GM10266 (cell line): ENCODE results near the gene GSC2.
"Not testable (repeated sequence)": the region's sequence is repeated elsewhere in the genome, so short reads cannot be mapped to it uniquely, and the experiment has no call there.

ENCODE experiments used
- DNase-seq: peaks from one replicate; pipeline ENCODE4 v3.0.0; 2012; ENCODE audit errors: extremely low spot score
- TF ChIP-seq, protein P1 (sequence below): IDR thresholded peaks from 2 replicates; pipeline ENCODE4 v1.5.1; 2012; ENCODE audit warnings: mild to moderate bottlenecking, low read depth; ENCODE audit not compliant: control insufficient read depth, insufficient read depth; ENCODE audit errors: missing control alignments

Gene GSC2

GRCh38 chr22:19164425-19164824 lies 14.3 kb upstream of the GSC2 start:
- TF ChIP-seq, protein P1, sequence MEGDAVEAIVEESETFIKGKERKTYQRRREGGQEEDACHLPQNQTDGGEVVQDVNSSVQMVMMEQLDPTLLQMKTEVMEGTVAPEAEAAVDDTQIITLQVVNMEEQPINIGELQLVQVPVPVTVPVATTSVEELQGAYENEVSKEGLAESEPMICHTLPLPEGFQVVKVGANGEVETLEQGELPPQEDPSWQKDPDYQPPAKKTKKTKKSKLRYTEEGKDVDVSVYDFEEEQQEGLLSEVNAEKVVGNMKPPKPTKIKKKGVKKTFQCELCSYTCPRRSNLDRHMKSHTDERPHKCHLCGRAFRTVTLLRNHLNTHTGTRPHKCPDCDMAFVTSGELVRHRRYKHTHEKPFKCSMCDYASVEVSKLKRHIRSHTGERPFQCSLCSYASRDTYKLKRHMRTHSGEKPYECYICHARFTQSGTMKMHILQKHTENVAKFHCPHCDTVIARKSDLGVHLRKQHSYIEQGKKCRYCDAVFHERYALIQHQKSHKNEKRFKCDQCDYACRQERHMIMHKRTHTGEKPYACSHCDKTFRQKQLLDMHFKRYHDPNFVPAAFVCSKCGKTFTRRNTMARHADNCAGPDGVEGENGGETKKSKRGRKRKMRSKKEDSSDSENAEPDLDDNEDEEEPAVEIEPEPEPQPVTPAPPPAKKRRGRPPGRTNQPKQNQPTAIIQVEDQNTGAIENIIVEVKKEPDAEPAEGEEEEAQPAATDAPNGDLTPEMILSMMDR, result no peak

GRCh38 chr22:19158649-19159048 lies 8.6 kb upstream of the GSC2 start:
- DNase-seq, result not testable (repeated sequence)

More at GRCh38 chr22:19164425-19164824, 14.3 kb upstream of the GSC2 start:
- no peak for DNase-seq

DNA sequence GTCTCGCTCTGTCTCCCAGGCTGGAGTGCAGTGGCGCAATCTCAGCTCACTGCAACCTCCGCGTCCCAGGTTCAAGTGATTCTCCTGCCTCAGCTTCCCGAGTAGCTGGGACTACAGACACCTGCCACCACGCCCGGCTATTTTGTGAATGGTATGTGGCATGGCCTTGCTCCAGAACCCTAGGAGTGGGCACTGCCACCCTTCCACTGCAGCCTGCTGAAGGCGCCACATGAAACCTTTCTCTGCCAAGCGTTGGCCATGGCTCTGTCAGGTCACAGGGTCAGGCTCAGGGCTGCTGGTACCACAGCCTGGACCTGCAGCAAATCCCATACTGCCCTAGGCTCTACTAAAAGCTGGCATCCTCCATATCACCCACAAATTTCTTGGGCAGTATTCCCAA lies 6.0 kb upstream of the GSC2 start:
- not testable (repeated sequence) for DNase-seq

GRCh38 chr22:19152942-19153883 lies 3.1 kb upstream of the GSC2 start:
- TF ChIP-seq, protein P1, result no peak
- DNase-seq, result no peak

GRCh38 chr22:19151329-19152191 lies 1.5 kb upstream of the GSC2 start:
- TF ChIP-seq, protein P1, result no peak
- DNase-seq, result no peak

DNA sequence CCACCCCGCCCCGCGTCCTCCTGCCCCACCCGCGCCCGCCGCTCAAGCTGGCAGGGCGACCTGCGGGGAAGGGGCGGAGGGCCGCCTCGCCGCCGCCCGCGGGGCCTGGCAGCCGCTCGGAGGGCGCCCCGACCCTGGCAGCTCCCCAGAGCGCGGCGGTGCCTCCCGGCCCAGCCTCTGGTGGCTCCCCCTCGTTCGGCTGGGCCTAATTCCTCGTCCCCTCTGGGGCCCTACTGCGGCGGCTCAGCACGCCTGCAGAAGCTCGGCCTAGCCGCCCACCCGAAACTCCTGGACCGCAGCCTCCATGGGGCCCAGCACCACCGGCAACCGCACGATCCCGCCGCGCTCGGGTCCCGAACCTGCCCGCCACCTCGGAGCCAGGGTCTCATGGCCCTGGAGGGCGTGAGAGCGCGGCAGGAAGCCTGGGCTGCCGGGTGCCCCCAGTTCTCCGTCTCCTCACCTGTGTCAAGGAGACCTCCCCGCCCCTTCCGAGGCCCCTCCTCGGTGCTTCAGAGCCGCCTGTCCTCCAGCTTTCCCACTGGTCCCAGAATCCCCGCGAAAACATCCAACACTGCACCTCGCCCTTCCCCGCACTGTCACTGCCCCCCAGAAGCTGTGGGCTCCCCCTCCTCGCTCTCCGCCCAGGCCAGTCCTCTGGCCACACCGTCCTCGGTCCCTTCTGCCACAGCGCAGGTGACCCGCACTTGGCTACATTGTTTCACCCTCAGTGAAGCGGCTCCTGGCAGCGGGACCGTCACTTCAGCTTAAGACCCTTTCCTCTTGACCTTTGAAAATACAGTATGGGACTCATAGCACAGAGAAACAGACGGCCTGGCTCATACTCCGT lies 613 bp upstream of the GSC2 start:
- TF ChIP-seq, protein P1, result no peak
- no peak for DNase-seq

DNA sequence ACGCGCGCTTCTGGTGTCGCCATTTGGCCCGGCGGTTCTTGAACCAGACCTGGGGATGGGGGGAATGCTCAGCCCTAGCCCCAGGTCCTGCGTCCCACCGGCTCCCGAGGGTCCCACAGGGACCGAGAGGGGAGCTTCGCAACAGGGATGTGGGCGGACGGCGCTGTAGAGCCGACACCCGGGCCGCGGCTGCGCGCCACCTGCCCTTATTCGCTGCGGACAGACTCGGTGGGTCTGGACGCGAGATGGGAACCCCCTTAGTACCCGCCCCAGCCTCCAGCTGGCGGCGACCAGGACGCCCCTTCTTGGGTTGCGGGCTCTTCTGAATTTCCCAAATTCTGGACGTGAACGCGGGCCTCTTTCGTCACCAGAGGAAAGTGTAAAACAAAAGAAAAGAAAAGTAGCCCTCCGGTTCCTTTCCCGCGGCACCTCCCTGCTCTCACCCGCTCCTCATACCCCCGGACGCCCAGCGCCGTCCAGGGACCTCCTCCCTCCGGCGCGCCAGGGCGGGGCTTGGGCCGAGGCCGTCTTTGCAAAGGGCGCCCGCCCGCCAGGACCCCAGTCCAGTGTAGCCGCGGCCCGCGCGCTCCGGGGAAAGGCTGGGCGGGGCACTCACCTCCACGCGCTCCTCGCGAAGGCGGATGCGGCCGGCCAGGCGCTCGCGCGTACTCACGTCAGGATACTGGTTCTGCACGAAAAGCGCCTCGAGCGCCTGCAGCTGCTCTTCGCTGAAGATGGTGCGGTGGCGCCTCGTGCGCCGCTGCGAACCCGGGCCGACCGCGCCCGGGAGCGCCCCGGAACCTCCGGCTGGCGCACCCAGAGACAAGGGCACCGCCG lies 827 bp downstream of the GSC2 start:
- DNase-seq, result no peak
- TF ChIP-seq, protein P1, result no peak
